ENCODE results near the gene PCDH15.

DNA sequence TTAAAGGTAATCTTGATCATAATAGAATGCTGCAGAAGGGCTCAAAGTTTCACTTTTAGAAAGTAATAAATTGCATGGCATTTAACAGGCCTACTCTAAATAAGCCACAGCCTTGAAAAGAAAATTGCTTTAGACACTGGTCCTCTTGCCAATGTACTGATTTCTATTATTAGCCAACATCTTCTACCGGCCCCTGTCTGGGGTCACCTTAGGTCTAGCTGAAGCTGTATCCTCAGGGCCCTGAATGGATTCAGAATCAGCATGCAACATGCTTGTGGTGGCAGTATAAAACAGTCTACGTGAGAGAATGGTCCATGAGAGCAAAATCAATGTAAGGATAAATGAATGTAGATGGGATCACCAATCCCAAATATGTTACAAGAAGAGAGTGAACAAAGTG lies 541.9 kb downstream of the PCDH15 start:
- TF ChIP-seq, protein P1, sequence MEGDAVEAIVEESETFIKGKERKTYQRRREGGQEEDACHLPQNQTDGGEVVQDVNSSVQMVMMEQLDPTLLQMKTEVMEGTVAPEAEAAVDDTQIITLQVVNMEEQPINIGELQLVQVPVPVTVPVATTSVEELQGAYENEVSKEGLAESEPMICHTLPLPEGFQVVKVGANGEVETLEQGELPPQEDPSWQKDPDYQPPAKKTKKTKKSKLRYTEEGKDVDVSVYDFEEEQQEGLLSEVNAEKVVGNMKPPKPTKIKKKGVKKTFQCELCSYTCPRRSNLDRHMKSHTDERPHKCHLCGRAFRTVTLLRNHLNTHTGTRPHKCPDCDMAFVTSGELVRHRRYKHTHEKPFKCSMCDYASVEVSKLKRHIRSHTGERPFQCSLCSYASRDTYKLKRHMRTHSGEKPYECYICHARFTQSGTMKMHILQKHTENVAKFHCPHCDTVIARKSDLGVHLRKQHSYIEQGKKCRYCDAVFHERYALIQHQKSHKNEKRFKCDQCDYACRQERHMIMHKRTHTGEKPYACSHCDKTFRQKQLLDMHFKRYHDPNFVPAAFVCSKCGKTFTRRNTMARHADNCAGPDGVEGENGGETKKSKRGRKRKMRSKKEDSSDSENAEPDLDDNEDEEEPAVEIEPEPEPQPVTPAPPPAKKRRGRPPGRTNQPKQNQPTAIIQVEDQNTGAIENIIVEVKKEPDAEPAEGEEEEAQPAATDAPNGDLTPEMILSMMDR (conservative IDR thresholded peaks at IDR 0.05; ENCODE audit: low read length), result no peak
- no peak for TF ChIP-seq EZH2phosphoT487 (IDR thresholded peaks at IDR 0.05; ENCODE audit: borderline replicate concordance, low read depth, low read length)

Measured in OCI-LY7 (cell line).